HG03108 (cell line): ENCODE results near the gene ATG10.
"Not testable (repeated sequence)": the region's sequence is repeated elsewhere in the genome, so short reads cannot be mapped to it uniquely, and the experiment has no call there.

ENCODE experiments used
- ATAC-seq: cut with Tn5 transposase; IDR thresholded peaks from one replicate; pipeline ENCODE4 v1.9.1; 2021; ENCODE audit warnings: moderate library complexity; ENCODE audit not compliant: unreplicated experiment

The ATG10 gene

DNA sequence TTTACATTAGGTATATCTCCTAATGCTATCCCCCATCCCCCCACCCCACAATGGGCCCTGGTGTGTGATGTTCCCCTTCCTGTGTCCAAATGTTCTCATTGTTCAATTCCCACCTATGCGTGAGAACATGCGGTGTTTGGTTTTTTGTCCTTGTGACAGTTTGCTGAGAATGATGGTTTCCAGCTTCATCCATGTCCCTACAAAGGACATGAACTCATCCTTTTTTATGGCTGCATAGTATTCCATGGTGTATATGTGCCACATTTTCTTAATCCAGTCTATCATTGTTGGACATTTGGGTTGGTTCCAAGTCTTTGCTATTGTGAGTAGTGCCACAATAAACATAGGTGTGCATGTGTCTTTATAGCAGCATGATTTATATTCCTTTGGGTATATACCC, 138.1 kb downstream of the ATG10 start:
- not testable (repeated sequence) for ATAC-seq

- no peak for ATAC-seq
These were observed 139.4 kb downstream of the ATG10 start for GRCh38 chr5:82111191-82111590.

DNA sequence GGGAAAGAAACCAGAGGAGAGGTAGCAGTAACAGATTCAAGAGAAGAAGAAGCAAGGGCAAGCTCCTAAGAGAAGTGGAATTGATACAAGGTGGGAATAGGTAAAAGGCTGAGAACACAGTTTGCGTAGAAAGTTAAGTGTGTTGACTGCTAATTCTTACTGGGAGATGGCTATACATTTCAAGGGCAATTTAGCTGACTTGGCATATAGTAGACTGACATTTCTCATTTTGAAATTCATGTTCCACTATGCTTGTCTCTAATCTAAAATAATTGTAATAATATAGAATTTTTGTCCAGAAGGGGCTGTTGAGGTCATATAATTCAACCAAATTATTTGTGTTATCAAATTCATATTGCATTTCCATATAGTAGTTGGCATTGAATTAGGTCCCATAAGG, 144.0 kb downstream of the ATG10 start:
- no peak for ATAC-seq

DNA sequence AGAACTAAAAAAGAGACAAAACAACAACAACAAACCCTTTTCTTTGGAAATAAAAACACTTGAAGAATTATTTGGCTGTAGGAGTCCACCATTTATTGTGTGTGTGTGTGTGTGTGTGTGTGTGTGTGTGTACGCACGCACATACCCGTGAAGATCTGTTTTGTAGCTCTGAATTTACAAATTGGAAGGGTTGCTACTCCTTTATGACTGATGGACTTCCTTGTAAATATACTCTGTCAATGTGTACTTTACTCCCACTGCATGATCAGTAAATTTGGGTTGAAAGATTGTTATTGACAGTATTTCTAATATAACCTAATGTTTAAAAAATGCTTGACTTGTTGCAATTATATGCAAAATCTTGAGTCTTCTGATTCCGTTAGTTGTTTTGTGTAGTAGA, 148.1 kb downstream of the ATG10 start:
- no peak for ATAC-seq

DNA sequence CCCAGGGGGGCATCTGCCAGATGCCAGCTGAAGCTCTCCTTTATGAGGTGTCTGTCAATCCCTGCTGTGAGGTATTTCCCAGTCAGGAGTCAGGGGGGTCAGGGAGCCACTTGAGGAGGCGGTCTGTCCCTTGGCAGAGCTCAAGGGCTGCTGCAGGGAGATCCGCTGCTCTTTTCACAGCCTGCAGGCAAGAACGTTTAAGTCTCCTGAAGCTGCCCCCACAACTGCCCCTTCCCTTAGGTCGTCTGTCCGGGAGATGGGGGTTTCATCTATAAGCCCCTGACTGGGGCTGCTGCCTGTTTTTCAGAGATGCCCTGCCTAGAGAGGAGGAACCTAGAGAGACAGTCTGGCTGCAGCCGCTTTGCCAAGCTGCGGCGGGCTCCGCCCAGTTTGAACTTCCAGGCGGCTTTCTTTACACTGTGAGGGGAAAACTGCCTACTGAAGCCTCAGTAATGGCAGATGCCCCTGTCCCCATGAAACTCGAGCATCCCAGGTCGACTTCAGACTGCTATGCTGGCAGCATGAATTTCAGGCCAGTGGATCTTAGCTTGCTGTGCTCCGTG, 158.0 kb downstream of the ATG10 start:
- ATAC-seq: no peak

DNA sequence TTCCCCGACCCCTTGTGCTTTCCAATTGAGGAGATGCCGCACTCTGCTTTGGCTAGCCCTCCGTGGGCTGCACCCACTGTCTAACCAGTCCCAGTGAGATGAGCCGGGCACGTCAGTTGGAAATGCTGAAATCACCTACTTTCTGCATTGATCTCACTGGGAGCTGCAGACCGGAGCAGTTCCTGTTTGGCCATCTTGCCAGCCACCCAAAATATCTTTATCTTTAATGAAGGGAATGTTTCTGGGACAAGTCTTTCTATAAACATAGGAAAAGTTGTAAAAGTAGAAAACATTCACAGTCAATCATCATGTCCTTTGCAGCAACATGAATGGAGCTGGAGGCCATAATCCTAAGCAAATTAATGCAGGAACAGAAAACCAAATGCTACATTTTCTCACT, 158.8 kb downstream of the ATG10 start:
- no peak for ATAC-seq

GRCh38 chr5:82137205-82137604, 165.4 kb downstream of the ATG10 start:
- no peak for ATAC-seq

- not testable (repeated sequence) for ATAC-seq
These were observed 168.0 kb downstream of the ATG10 start for GRCh38 chr5:82139837-82140236.

- ATAC-seq: no peak
These were observed 170.5 kb downstream of the ATG10 start for GRCh38 chr5:82142217-82142841.

- no peak for ATAC-seq
These were observed 171.2 kb downstream of the ATG10 start for GRCh38 chr5:82142928-82143577.

- ATAC-seq: no peak
These were observed 176.2 kb downstream of the ATG10 start for GRCh38 chr5:82147860-82148573.

- no peak for ATAC-seq
These were observed 177.6 kb downstream of the ATG10 start for GRCh38 chr5:82149434-82149833.

DNA sequence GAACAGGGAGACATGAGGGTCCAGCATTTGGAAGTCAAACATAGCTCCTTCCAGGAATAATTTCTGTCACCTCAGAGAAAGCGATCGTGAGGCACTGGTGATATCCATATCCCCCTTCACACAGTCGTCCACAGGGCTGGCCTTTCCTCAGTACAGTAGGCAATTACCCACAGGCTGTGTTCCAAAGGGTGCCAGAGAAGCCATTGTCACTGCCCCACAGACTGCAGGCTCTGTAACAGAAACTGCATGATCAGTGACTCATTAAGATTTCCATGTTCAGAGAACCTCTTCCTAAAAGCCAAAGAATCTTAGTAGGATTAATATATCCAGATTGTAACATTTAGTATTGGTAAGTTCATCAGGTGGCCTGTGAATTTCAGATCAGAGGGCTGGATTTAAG, 178.7 kb downstream of the ATG10 start:
- no peak for ATAC-seq

- ATAC-seq: no peak
These were observed 179.4 kb downstream of the ATG10 start for GRCh38 chr5:82151204-82151603.

DNA sequence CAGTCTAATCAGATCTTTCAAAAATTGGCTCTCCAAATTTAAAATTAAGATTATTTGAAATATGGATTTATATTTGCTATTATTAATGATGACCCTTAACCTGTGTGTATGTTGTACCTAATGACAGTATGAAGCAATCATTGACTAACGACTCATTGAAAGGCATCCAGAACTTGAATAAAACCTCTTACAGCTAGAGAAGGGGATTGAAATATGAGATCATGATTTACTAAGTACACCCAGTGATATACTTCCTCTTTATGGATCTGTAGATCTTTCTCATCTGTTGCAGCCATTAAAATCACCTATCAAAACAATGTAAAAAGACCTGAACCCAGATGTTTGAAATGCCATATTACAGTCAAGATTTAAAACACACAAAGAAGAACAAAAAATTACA, 179.8 kb downstream of the ATG10 start:
- no peak for ATAC-seq

DNA sequence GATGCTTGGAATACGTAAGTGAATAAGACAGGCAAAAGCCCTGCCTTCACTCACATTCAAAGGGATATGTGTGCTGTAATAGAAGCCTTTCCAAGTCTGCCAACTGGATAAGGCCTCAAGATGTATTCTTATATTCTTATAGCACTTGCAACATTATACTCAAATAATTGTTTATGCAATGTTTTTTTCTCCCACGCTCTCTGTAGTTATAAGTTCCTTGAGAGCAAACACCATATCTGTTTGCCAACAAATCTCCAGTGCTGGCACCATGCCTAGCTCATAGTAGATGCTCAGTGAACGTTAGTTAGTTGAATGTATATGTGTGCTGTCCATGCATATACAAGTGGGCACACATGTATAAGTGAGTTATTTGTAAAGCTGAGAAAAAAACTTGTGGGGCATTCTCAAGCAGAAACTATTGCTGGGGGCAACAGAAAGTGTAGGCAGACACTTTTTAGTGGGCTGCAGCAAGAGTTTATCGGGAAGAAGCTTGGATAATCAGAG, 181.2 kb downstream of the ATG10 start:
- no peak for ATAC-seq

GRCh38 chr5:82154776-82155175, 183.0 kb downstream of the ATG10 start:
- ATAC-seq: no peak

- ATAC-seq: no peak
These were observed 183.5 kb downstream of the ATG10 start for GRCh38 chr5:82155305-82155704.

- no peak for ATAC-seq
These were observed 185.1 kb downstream of the ATG10 start for GRCh38 chr5:82156874-82157273.

DNA sequence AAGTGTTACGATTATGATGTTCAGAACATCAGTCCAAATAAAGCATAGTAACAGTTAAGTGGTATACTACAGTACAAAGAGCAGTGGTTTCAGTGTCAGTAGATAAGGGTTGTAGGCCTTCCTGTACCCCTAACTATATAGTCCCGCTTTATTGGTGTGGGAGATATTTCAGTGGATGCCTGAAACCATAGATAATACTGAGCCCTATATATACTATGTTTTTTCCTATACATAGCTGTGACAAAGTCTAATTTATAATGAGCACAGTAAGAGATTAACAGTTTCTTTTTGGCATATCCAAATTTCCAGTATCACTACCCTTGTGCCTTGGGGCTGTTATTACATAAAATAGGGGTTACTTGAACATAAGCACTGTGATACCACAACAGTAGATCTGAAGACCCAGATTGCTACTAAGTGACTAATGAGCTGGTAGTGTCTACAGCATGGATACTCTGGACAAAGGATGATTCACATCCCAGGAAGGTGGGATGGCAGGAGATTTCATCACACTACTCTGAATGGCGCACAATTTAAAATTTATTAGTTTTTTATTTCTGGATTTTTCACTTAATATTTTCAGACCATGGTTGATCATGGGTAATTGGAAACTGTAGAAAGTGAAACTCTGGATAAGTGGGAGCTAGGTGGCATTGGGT, 187.1 kb downstream of the ATG10 start:
- no peak for ATAC-seq

GRCh38 chr5:82160948-82161347, 189.1 kb downstream of the ATG10 start:
- ATAC-seq: no peak
